Measurements from ENCODE around the gene INTS7.

DNA sequence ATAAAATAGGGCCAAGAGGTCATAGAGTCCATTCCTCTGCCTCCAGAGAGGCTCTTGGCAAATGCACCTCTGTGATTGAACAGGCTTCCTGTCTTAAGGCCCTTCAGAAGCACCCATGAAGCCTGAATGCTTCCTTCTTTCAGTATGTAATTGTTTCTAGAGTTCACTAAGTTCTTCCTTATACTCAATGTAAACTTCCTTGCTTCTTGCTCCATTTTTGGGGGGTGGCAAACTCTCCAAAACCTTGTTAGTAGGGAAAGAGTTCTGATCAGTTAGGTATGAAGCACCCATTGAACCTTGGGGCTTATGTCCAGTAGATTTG, 102.5 kb downstream of the INTS7 start:
- TF ChIP-seq, protein P1, sequence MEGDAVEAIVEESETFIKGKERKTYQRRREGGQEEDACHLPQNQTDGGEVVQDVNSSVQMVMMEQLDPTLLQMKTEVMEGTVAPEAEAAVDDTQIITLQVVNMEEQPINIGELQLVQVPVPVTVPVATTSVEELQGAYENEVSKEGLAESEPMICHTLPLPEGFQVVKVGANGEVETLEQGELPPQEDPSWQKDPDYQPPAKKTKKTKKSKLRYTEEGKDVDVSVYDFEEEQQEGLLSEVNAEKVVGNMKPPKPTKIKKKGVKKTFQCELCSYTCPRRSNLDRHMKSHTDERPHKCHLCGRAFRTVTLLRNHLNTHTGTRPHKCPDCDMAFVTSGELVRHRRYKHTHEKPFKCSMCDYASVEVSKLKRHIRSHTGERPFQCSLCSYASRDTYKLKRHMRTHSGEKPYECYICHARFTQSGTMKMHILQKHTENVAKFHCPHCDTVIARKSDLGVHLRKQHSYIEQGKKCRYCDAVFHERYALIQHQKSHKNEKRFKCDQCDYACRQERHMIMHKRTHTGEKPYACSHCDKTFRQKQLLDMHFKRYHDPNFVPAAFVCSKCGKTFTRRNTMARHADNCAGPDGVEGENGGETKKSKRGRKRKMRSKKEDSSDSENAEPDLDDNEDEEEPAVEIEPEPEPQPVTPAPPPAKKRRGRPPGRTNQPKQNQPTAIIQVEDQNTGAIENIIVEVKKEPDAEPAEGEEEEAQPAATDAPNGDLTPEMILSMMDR (IDR thresholded peaks at IDR 0.05): no peak
- no peak for TF ChIP-seq POLR2AphosphoS5 (IDR thresholded peaks at IDR 0.05)

Measured in upper lobe of left lung (tissue), 4 donors.